Stimulated activated CD8-positive, alpha-beta memory T cell treated with anti-CD3 and anti-CD28 coated beads, Interleukin-4, amount 100 ng/mL, for 48 hours (primary cell): Measurements from ENCODE around the gene CHD8.
"Not testable (repeated sequence)": the region's sequence is repeated elsewhere in the genome, so short reads cannot be mapped to it uniquely, and the experiment has no call there.

Experiments
- DNase-seq: peaks from one replicate; pipeline ENCODE4 v3.0.0-alpha.2; 2020

The CHD8 gene

GRCh38 chr14:21455912-21456667 lies at the start of gene CHD8:
TSS of gene CHD8 (minus strand) at chr14:21456123. CDS start at chr14:21431643, 24,480 bp downstream.
- DNase-seq = peak; percentile 99

- DNase-seq = no peak
Observed at GRCh38 chr14:21505012-21505553, 49.2 kb upstream of the CHD8 start.

- no peak for DNase-seq
Observed at GRCh38 chr14:21503376-21503775, 47.5 kb upstream of the CHD8 start.

- no peak for DNase-seq
Observed at GRCh38 chr14:21501568-21501967, 45.6 kb upstream of the CHD8 start.

GRCh38 chr14:21498540-21499526 lies 42.9 kb upstream of the CHD8 start:
- DNase-seq = no peak

GRCh38 chr14:21496453-21496852 lies 40.5 kb upstream of the CHD8 start:
- DNase-seq = no peak

GRCh38 chr14:21494902-21495762 lies 39.2 kb upstream of the CHD8 start:
- no peak for DNase-seq

- no peak for DNase-seq
Observed at GRCh38 chr14:21486640-21487087, 30.7 kb upstream of the CHD8 start.

- DNase-seq = peak; percentile 91
Observed at GRCh38 chr14:21476925-21477681, 21.2 kb upstream of the CHD8 start, which contains the start of the genes RAB2B and TOX4. TSS of gene RAB2B (minus strand) at chr14:21476959. CDS start at chr14:21476872, 87 bp downstream. TSS of gene TOX4 (plus strand) at chr14:21477195. CDS start at chr14:21477279, 84 bp downstream.

- DNase-seq = peak; percentile 87
Observed at GRCh38 chr14:21476523-21476924, 20.6 kb upstream of the CHD8 start.

- no peak for DNase-seq
Observed at GRCh38 chr14:21475767-21476522, 20.0 kb upstream of the CHD8 start.

GRCh38 chr14:21467616-21468015 lies 11.7 kb upstream of the CHD8 start:
- no peak for DNase-seq

- no peak for DNase-seq
Observed at GRCh38 chr14:21455592-21455911, 371 bp downstream of the CHD8 start.

- no peak for DNase-seq
Observed at GRCh38 chr14:21454843-21455544, 929 bp downstream of the CHD8 start.

- no peak for DNase-seq
Observed at GRCh38 chr14:21449899-21450216, 6.1 kb downstream of the CHD8 start.

GRCh38 chr14:21442657-21443056 lies 13.3 kb downstream of the CHD8 start:
- DNase-seq = not testable (repeated sequence)

- DNase-seq = no peak
Observed at GRCh38 chr14:21440859-21441258, 15.1 kb downstream of the CHD8 start.

- DNase-seq = peak; percentile 100
Observed at GRCh38 chr14:21437063-21437901, 18.6 kb downstream of the CHD8 start.

GRCh38 chr14:21436567-21437062 lies 19.3 kb downstream of the CHD8 start:
- DNase-seq = no peak
